Sigmoid colon (tissue), 4 donors: Measurements from ENCODE around the gene SLC7A7.

Experiments used
- CTCF ChIP-seq, 4 experiments: fragments of 450-650 bp in 3 of 4; fragments of 200-600 bp in 1 of 4; IDR thresholded peaks; one replicate each; pipeline ENCODE4 v1.5.1; 2016 to 2019; ENCODE audit warnings: antibody characterized with exemption in 4 of 4, mild to moderate bottlenecking in 3 of 4, moderate library complexity in 2 of 4
- POLR2A ChIP-seq, 2 donors: fragments of 450-650 bp; IDR thresholded peaks; one replicate each; pipeline ENCODE4 v1.6.1; 2016; ENCODE audit warnings: antibody characterized with exemption in 2 of 2, mild to moderate bottlenecking in 2 of 2, moderate library complexity in 2 of 2
- POLR2AphosphoS5 ChIP-seq, 4 donors: sonication (generic); formaldehyde crosslinking; IDR thresholded peaks; one replicate each; pipeline ENCODE4 v1.6.1; 2017; ENCODE audit warnings: antibody characterized with exemption in 4 of 4

- TF ChIP-seq CTCF (IDR thresholded peaks at IDR 0.05) = no peak
- TF ChIP-seq POLR2AphosphoS5 (IDR thresholded peaks at IDR 0.05) = no peak
- no peak for TF ChIP-seq POLR2A (IDR thresholded peaks at IDR 0.05)
Measured at GRCh38 chr14:22800346-22800745, 14.9 kb downstream of the SLC7A7 start.
